Neural progenitor cell (in vitro differentiated cells): ENCODE data around the gene BRD9.

Experiments
- EZH2 ChIP-seq: fragments of 200-600 bp; sonication (generic); IDR thresholded peaks from 2 replicates; pipeline ENCODE4 v1.6.1; 2017; ENCODE audit warnings: antibody characterized with exemption, mild to moderate bottlenecking, moderate library complexity
- EZH2phosphoT487 ChIP-seq: fragments of 200-600 bp; sonication (generic); IDR thresholded peaks from 2 replicates; pipeline ENCODE4 v1.6.1; 2017; ENCODE audit warnings: antibody characterized with exemption
- TF ChIP-seq, protein P1 (sequence below): fragments of 200-600 bp; sonication (generic); IDR thresholded peaks from 2 replicates; pipeline ENCODE4 v1.5.1; 2017; ENCODE audit warnings: antibody characterized with exemption, mild to moderate bottlenecking

DNA sequence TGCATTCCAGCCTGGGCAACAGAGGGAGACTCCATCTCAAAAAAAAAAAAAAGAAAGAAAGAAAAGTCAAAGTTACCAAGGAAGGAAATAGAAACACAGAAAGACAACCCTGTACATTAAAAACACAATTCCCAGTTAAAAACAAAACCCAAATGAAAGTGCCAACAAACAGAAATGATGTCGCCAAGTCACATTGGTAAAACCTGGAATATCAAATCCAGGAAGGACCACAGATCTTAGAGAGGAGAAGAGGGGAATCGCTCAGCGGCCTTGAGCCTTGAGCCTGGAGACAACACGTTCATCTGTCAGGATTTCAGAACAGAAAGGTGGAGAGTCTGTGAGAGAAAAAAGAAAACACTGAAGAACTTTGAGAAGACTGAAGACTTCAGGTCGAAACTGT, 40.6 kb downstream of the BRD9 start:
- TF ChIP-seq, protein P1, sequence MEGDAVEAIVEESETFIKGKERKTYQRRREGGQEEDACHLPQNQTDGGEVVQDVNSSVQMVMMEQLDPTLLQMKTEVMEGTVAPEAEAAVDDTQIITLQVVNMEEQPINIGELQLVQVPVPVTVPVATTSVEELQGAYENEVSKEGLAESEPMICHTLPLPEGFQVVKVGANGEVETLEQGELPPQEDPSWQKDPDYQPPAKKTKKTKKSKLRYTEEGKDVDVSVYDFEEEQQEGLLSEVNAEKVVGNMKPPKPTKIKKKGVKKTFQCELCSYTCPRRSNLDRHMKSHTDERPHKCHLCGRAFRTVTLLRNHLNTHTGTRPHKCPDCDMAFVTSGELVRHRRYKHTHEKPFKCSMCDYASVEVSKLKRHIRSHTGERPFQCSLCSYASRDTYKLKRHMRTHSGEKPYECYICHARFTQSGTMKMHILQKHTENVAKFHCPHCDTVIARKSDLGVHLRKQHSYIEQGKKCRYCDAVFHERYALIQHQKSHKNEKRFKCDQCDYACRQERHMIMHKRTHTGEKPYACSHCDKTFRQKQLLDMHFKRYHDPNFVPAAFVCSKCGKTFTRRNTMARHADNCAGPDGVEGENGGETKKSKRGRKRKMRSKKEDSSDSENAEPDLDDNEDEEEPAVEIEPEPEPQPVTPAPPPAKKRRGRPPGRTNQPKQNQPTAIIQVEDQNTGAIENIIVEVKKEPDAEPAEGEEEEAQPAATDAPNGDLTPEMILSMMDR: no peak
- TF ChIP-seq EZH2: no peak
- TF ChIP-seq EZH2phosphoT487: no peak
